ENCODE data around the gene CLEC20A. TPM values are rescaled to one million over a fixed set of nuclear protein-coding genes. Genes with fewer than 3 reads are reported as not detected.

Gene CLEC20A
- total RNA-seq, result not detected

- Mint-ChIP-seq H3K36me3 (ENCODE audit: low read depth) (no peaks in the 10 kb centered on the region), H3K9me3 (no peaks in the 10 kb centered on the region), H3K4me1 (ENCODE audit: low read depth) (no peaks in the 10 kb centered on the region), H3K4me3 (no peak within 1 kb of the TSS), H3K27ac (no peak within 1 kb of the TSS), H3K27me3 (ENCODE audit: low read depth) (peaks cover under 1% of the 10 kb centered on the region)
- DNase-seq, result no peak
- CTCF ChIA-PET, result no interaction called here
- intact Hi-C loops (cut with micrococcal nuclease), result no loop called here
Observed at GRCh38 chr1:178496410-178497135, at the start of gene CLEC20A. CLEC20A (minus strand) TSS chr1:178496964; CDS start chr1:178496939, 25 bp downstream.

GRCh38 chr1:178544531-178544930, 47.8 kb upstream of the CLEC20A start:
- CTCF ChIA-PET, result interaction anchor here (1.4 to 6.2 kb wide), 4 partner anchors 8 to 207 kb away, joined by 4 to 61 read pairs (median 14); no protein-coding TSS in a partner anchor
- intact Hi-C loops (cut with micrococcal nuclease), result no loop called here
- Mint-ChIP-seq H3K27me3 (ENCODE audit: low read depth) (no peaks in the 10 kb centered on the region), H3K4me1 (ENCODE audit: low read depth) (peaks cover 4% of the 10 kb centered on the region), H3K36me3 (ENCODE audit: low read depth) (no peaks in the 10 kb centered on the region), H3K27ac (no peak overlapping the region), H3K9me3 (no peaks in the 10 kb centered on the region), H3K4me3 (no peak overlapping the region)
- DNase-seq, result no peak

GRCh38 chr1:178543290-178543607, 46.5 kb upstream of the CLEC20A start:
- intact Hi-C loops (cut with micrococcal nuclease), result loop anchor here (2.0 kb wide), 2 partner anchors 540 to 750 kb away; partner anchors contain the start of genes SOAT1 and TOR3A
- H3K4me3 Mint-ChIP-seq, result peak overlapping the region; percentile 87
- no peak for DNase-seq
- H3K9me3 Mint-ChIP-seq, result no peaks in the 10 kb centered on the region
- no peaks in the 10 kb centered on the region for H3K36me3 Mint-ChIP-seq (ENCODE audit: low read depth)
- CTCF ChIA-PET, result interaction anchor here (0.6 to 6.2 kb wide), 10 partner anchors 9 to 460 kb away, joined by 3 to 61 read pairs (median 6); no protein-coding TSS in a partner anchor
- no peaks in the 10 kb centered on the region for H3K27me3 Mint-ChIP-seq (ENCODE audit: low read depth)
- no peak overlapping the region for H3K27ac Mint-ChIP-seq
- H3K4me1 Mint-ChIP-seq (ENCODE audit: low read depth), result peaks cover 4% of the 10 kb centered on the region

GRCh38 chr1:178542554-178543289, 46.0 kb upstream of the CLEC20A start:
- Mint-ChIP-seq H3K27me3 (ENCODE audit: low read depth) (no peaks in the 10 kb centered on the region), H3K4me3 (peak overlapping the region; percentile 87), H3K36me3 (ENCODE audit: low read depth) (no peaks in the 10 kb centered on the region), H3K9me3 (no peaks in the 10 kb centered on the region), H3K27ac (peak overlapping the region; percentile 72), H3K4me1 (ENCODE audit: low read depth) (peaks cover 4% of the 10 kb centered on the region)
- intact Hi-C loops (cut with micrococcal nuclease), result loop anchor here (1.0 to 2.0 kb wide), 7 partner anchors 183 to 824 kb away; partner anchors contain the start of genes RALGPS2, SOAT1 and TOR3A
- CTCF ChIA-PET, result interaction anchor here (0.6 to 6.2 kb wide), 11 partner anchors 10 to 1267 kb away, joined by 3 to 61 read pairs (median 5); no protein-coding TSS in a partner anchor
- DNase-seq, result peak; percentile 92

GRCh38 chr1:178541829-178542553, 45.2 kb upstream of the CLEC20A start:
- no peaks in the 10 kb centered on the region for H3K27me3 Mint-ChIP-seq (ENCODE audit: low read depth)
- intact Hi-C loops (cut with micrococcal nuclease), result loop anchor here (1.0 to 2.0 kb wide), 7 partner anchors 183 to 824 kb away; partner anchors contain the start of genes RALGPS2, SOAT1 and TOR3A
- CTCF ChIA-PET, result interaction anchor here (0.6 to 6.2 kb wide), 9 partner anchors 9 to 1268 kb away, joined by 3 to 61 read pairs (median 4); no protein-coding TSS in a partner anchor
- peak overlapping the region; percentile 72 for H3K27ac Mint-ChIP-seq
- H3K4me3 Mint-ChIP-seq, result peak overlapping the region; percentile 87
- no peaks in the 10 kb centered on the region for H3K36me3 Mint-ChIP-seq (ENCODE audit: low read depth)
- DNase-seq, result peak; percentile 59
- peaks cover 4% of the 10 kb centered on the region for H3K4me1 Mint-ChIP-seq (ENCODE audit: low read depth)
- no peaks in the 10 kb centered on the region for H3K9me3 Mint-ChIP-seq

GRCh38 chr1:178541379-178541778, 44.6 kb upstream of the CLEC20A start:
- CTCF ChIA-PET, result interaction anchor here (0.9 to 6.2 kb wide), 8 partner anchors 8 to 488 kb away, joined by 3 to 61 read pairs (median 4); no protein-coding TSS in a partner anchor
- DNase-seq, result no peak
- H3K27me3 Mint-ChIP-seq (ENCODE audit: low read depth), result no peaks in the 10 kb centered on the region
- H3K4me3 Mint-ChIP-seq, result peak overlapping the region; percentile 87
- H3K27ac Mint-ChIP-seq, result no peak overlapping the region
- H3K36me3 Mint-ChIP-seq (ENCODE audit: low read depth), result no peaks in the 10 kb centered on the region
- H3K4me1 Mint-ChIP-seq (ENCODE audit: low read depth), result peaks cover 4% of the 10 kb centered on the region
- no peaks in the 10 kb centered on the region for H3K9me3 Mint-ChIP-seq
- intact Hi-C loops (cut with micrococcal nuclease), result no loop called here

GRCh38 chr1:178540646-178541045, 43.9 kb upstream of the CLEC20A start:
- H3K4me3 Mint-ChIP-seq, result no peak overlapping the region
- H3K9me3 Mint-ChIP-seq, result no peaks in the 10 kb centered on the region
- DNase-seq, result no peak
- intact Hi-C loops (cut with micrococcal nuclease), result no loop called here
- CTCF ChIA-PET, result interaction anchor here (1.0 to 4.3 kb wide), 6 partner anchors 8 to 489 kb away, joined by 3 to 30 read pairs (median 4); no protein-coding TSS in a partner anchor
- H3K4me1 Mint-ChIP-seq (ENCODE audit: low read depth), result peaks cover 4% of the 10 kb centered on the region
- H3K27ac Mint-ChIP-seq, result no peak overlapping the region
- no peaks in the 10 kb centered on the region for H3K36me3 Mint-ChIP-seq (ENCODE audit: low read depth)
- no peaks in the 10 kb centered on the region for H3K27me3 Mint-ChIP-seq (ENCODE audit: low read depth)

GRCh38 chr1:178540204-178540603, 43.4 kb upstream of the CLEC20A start:
- intact Hi-C loops (cut with micrococcal nuclease), result no loop called here
- CTCF ChIA-PET, result interaction anchor here (0.6 to 4.3 kb wide), 4 partner anchors 7 to 463 kb away, joined by 3 to 30 read pairs (median 12); no protein-coding TSS in a partner anchor
- peaks cover 4% of the 10 kb centered on the region for H3K4me1 Mint-ChIP-seq (ENCODE audit: low read depth)
- no peak overlapping the region for H3K4me3 Mint-ChIP-seq
- no peaks in the 10 kb centered on the region for H3K27me3 Mint-ChIP-seq (ENCODE audit: low read depth)
- H3K9me3 Mint-ChIP-seq, result no peaks in the 10 kb centered on the region
- no peak for DNase-seq
- no peaks in the 10 kb centered on the region for H3K36me3 Mint-ChIP-seq (ENCODE audit: low read depth)
- H3K27ac Mint-ChIP-seq, result no peak overlapping the region

GRCh38 chr1:178539291-178539690, 42.5 kb upstream of the CLEC20A start:
- no peak overlapping the region for H3K4me3 Mint-ChIP-seq
- no peaks in the 10 kb centered on the region for H3K27me3 Mint-ChIP-seq (ENCODE audit: low read depth)
- no peaks in the 10 kb centered on the region for H3K36me3 Mint-ChIP-seq (ENCODE audit: low read depth)
- no peak overlapping the region for H3K27ac Mint-ChIP-seq
- peaks cover 4% of the 10 kb centered on the region for H3K4me1 Mint-ChIP-seq (ENCODE audit: low read depth)
- no peak for DNase-seq
- no peaks in the 10 kb centered on the region for H3K9me3 Mint-ChIP-seq
- intact Hi-C loops (cut with micrococcal nuclease), result no loop called here
- CTCF ChIA-PET, result interaction anchor here (3.4 kb wide), 1 partner anchor 464 kb away, joined by 12 read pairs; no protein-coding TSS in a partner anchor

GRCh38 chr1:178538192-178538916, 41.6 kb upstream of the CLEC20A start:
- Mint-ChIP-seq H3K36me3 (ENCODE audit: low read depth) (no peaks in the 10 kb centered on the region), H3K27me3 (ENCODE audit: low read depth) (no peaks in the 10 kb centered on the region), H3K9me3 (no peaks in the 10 kb centered on the region), H3K4me3 (no peak overlapping the region), H3K27ac (no peak overlapping the region), H3K4me1 (ENCODE audit: low read depth) (peaks cover 3% of the 10 kb centered on the region)
- no peak for DNase-seq
- CTCF ChIA-PET, result interaction anchor here (0.9 to 3.4 kb wide), 2 partner anchors 215 to 465 kb away, joined by 4 to 12 read pairs; no protein-coding TSS in a partner anchor
- intact Hi-C loops (cut with micrococcal nuclease), result no loop called here

GRCh38 chr1:178537382-178538090, 40.8 kb upstream of the CLEC20A start:
- CTCF ChIA-PET, result interaction anchor here (0.5 to 3.4 kb wide), 4 partner anchors 125 to 465 kb away, joined by 3 to 12 read pairs (median 5); no protein-coding TSS in a partner anchor
- H3K27ac Mint-ChIP-seq, result no peak overlapping the region
- no peak overlapping the region for H3K4me3 Mint-ChIP-seq
- H3K4me1 Mint-ChIP-seq (ENCODE audit: low read depth), result no peaks in the 10 kb centered on the region
- intact Hi-C loops (cut with micrococcal nuclease), result no loop called here
- DNase-seq, result no peak
- H3K27me3 Mint-ChIP-seq (ENCODE audit: low read depth), result no peaks in the 10 kb centered on the region
- H3K36me3 Mint-ChIP-seq (ENCODE audit: low read depth), result no peaks in the 10 kb centered on the region
- no peaks in the 10 kb centered on the region for H3K9me3 Mint-ChIP-seq

All from activated naive CD4-positive, alpha-beta T cell treated with anti-CD3 and anti-CD28 coated beads for 36 hours (primary cell).